RPMI7951 (cell line): ENCODE results near the gene NFATC4. TPM values are rescaled to one million over a fixed set of nuclear protein-coding genes. Genes with fewer than 3 reads are reported as not detected.
"Not testable (repeated sequence)": the region's sequence is repeated elsewhere in the genome, so short reads cannot be mapped to it uniquely, and the experiment has no call there.

ENCODE experiments used
- DNase-seq: peaks from one replicate; pipeline ENCODE4 v3.0.0-alpha.2; 2012; ENCODE audit warnings: low read depth
- total RNA-seq: library from RNA; depleted of rRNA; stranded (reverse); fragments of >200 nt; shearing (Covaris generic); gene quantifications from 2 replicates; pipeline ENCODE4 v1.2.3, GENCODE V29; 2014

Gene NFATC4
- total RNA-seq, 1 experiment from 2014 or later, result 10.6 TPM

DNA sequence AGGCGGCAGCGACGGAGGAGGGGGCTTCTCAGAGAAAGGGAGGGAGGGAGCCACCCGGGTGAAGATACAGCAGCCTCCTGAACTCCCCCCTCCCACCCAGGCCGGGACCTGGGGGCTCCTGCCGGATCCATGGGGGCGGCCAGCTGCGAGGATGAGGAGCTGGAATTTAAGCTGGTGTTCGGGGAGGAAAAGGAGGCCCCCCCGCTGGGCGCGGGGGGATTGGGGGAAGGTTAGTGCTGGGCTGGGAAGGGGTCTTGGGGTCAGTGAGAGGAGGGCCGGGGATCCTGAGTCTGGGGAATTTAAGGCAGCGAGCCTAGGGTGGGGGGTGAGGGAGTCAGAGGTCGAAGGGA lies 203 bp downstream of the NFATC4 start:
- DNase-seq, result no peak

DNA sequence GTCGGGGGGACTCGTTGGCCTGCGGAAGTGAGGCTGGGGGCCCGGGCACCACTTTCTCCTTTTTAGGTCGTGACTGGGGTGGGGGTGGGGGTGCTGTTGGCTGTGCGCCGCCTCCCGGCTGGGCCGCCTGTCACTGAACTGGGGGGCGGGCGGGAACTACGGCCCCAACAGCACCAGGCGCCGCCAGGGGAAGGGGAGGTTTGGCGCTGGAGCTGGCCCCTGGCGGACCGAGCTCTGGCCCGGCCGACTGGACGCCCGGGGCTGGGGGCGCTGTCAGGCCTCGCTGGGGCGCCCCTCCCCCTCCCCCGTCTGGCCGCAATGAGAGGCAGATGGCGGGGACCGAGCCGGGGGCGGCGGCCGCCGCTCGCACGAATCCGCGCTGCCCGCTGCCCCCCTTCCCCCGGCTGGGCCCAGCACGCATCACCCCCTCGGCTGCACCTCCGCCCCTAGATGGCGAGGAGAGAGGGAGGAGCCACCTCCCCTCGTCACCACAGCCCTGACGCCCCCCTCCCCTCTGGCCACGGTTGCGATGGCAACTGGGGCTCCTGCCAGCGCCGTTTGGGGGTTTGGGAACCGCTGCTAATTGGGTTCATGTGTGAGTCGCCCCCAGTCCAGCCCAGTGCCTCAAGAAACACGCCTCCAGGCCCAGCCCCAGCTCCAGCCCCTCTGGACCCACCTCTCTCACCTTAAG lies 723 bp downstream of the NFATC4 start:
- DNase-seq, result peak; percentile 78

DNA sequence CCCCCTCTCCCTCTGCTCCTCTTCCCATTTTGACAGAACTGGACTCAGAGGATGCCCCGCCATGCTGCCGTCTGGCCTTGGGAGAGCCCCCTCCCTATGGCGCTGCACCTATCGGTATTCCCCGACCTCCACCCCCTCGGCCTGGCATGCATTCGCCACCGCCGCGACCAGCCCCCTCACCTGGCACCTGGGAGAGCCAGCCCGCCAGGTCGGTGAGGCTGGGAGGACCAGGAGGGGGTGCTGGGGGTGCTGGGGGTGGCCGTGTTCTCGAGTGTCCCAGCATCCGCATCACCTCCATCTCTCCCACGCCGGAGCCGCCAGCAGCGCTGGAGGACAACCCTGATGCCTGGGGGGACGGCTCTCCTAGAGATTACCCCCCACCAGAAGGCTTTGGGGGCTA lies 1.5 kb downstream of the NFATC4 start:
- no peak for DNase-seq

DNA sequence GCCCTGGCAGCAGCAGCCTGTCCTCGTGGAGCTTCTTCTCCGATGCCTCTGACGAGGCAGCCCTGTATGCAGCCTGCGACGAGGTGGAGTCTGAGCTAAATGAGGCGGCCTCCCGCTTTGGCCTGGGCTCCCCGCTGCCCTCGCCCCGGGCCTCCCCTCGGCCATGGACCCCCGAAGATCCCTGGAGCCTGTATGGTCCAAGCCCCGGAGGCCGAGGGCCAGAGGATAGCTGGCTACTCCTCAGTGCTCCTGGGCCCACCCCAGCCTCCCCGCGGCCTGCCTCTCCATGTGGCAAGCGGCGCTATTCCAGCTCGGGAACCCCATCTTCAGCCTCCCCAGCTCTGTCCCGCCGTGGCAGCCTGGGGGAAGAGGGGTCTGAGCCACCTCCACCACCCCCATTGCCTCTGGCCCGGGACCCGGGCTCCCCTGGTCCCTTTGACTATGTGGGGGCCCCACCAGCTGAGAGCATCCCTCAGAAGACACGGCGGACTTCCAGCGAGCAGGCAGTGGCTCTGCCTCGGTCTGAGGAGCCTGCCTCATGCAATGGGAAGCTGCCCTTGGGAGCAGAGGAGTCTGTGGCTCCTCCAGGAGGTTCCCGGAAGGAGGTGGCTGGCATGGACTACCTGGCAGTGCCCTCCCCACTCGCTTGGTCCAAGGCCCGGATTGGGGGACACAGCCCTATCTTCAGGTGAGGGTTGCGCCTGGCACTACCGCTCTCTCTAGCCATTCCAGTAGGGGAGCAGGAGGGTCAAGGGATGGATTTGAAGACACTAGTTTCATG lies 2.1 kb downstream of the NFATC4 start:
- no peak for DNase-seq

DNA sequence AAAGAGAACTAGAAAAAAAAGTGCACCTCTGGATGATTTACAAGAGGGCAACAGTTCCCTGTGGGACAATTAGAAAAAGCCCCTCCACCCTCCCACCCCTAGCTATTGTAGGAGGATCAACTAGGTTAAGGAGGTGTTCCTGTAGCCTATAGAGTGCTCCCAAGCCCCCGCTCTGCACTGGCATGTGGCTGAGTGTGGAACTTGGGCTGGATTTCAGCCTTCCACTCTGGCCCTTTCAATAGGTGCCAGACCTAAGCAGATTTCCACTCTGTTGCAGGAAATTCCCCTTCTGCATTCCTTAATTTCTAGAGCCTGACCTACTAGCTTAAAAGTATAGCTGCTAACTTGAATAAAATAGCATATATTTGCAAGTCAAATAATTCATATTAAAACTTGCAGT lies 2.8 kb downstream of the NFATC4 start:
- no peak for DNase-seq

DNA sequence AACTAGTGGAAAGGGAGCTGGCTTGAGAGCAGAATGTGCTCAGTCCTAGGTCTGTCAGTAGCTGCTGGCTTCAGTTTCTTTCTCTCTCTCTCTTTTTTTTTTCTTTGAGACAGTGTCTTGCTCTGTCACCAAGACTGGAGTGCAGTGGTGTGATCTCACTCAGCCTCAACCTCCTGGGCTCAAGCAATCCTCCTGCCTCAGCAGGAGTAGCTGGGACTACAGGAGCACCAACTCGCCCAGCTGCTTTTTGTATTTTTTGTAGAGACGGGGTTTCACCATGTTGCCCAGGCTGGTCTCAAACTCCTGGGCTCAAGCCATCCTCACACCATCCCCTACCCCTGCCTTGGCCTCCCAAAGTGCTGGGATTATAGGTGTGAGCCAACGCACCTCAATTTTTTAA lies 3.6 kb downstream of the NFATC4 start:
- DNase-seq, result not testable (repeated sequence)

DNA sequence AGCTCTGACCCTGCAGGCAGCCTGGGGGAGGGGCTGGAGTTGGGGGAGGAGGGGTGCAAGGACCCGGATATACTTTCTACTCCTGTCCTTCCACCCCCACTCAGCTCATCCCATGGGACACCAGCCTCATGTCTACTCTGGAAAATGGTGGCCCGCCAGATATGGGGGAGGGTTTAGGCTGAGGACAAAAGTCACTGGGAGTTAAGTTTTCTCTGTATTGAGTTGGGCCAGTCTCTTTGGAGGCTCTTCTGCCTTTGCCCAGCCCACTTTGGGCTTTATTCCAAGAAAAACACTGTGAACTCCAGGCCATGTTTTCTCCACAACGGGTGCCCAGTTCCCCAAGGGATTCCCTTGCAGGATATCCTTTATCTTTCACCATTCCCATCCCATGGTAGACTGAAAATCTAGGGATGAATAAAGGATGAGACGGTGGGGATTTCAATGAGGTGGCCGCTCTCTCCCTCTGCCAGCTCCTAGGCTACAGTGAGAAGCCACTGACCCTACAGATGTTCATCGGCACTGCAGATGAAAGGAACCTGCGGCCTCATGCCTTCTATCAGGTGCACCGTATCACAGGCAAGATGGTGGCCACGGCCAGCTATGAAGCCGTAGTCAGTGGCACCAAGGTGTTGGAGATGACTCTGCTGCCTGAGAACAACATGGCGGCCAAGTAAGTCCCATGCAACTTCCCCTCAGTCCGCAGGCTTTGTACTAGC lies 4.9 kb downstream of the NFATC4 start:
- DNase-seq, result peak; percentile 59

DNA sequence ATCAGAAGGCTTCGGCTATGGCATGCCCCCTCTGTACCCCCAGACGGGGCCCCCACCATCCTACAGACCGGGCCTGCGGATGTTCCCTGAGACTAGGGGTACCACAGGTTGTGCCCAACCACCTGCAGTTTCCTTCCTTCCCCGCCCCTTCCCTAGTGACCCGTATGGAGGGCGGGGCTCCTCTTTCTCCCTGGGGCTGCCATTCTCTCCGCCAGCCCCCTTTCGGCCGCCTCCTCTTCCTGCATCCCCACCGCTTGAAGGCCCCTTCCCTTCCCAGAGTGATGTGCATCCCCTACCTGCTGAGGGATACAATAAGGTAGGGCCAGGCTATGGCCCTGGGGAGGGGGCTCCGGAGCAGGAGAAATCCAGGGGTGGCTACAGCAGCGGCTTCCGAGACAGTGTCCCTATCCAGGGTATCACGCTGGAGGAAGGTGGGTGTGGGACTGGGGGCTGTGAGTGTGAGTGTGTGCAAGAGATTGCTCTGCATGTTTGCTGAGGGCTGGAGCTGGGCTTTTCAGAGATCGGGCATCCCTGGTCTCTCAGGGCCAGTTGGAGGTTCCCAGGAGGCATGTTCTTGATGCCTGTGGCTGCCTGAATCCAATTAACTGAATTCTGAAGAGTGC lies 8.6 kb downstream of the NFATC4 start:
- DNase-seq, result no peak

DNA sequence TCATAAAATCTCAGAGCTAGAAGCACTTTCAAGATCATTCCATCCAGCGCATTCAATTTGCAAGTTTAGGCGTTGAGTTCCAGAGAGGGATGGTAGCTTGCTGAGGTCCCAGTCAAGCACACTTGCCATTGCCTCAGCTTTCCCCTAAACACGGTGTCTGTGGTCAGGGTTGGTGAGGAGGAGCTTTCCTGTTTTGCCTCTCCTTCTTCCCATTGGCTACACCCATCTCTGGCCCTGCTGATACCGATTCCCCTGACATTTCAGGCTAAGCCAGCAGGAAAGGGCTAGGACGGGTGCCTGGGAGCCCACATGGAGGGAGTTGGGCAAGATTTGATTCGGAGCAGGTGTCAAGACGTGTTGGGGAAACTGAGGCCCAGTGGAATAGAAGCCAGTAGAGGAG lies 9.1 kb downstream of the NFATC4 start:
- no peak for DNase-seq

DNA sequence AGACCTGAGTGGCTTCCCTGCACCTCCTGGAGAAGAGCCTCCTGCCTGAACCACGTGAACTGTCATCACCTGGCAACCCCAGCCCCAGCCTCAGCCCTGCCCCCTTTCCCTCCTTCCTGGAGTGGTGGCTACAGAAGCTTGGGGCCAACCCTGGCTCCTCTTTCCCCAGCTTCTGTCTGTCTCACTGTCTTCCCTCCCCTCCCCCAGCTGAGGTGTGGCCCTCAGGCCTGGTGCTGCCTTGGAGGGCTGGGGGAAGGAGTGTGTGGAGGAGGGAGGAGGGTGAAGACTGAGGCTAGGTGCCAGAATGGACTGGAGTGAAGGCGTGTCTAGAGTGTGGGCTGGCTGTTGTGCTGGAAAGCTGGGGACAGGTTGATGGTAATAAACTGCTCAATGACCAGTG lies 9.7 kb downstream of the NFATC4 start:
- no peak for DNase-seq

DNA sequence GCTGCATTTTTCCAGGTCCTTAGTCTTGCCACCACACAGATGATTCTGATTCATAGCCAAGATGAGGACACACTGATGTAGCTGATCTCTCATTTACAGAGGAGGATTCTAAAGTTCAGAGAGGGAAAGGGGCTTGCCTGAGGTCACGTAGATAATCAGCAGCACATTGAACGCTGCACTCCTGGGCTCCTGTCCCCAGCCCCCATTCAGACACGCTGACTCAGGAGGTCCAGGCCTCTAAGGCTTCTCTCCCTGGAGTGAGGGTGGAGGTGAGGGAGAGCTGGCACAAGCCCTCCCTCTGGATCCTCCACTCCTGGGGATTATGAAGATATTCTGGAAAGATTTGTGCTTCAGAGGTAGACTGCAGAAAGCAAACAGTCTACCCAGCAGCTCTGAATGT lies 10.3 kb downstream of the NFATC4 start:
- DNase-seq, result no peak

DNA sequence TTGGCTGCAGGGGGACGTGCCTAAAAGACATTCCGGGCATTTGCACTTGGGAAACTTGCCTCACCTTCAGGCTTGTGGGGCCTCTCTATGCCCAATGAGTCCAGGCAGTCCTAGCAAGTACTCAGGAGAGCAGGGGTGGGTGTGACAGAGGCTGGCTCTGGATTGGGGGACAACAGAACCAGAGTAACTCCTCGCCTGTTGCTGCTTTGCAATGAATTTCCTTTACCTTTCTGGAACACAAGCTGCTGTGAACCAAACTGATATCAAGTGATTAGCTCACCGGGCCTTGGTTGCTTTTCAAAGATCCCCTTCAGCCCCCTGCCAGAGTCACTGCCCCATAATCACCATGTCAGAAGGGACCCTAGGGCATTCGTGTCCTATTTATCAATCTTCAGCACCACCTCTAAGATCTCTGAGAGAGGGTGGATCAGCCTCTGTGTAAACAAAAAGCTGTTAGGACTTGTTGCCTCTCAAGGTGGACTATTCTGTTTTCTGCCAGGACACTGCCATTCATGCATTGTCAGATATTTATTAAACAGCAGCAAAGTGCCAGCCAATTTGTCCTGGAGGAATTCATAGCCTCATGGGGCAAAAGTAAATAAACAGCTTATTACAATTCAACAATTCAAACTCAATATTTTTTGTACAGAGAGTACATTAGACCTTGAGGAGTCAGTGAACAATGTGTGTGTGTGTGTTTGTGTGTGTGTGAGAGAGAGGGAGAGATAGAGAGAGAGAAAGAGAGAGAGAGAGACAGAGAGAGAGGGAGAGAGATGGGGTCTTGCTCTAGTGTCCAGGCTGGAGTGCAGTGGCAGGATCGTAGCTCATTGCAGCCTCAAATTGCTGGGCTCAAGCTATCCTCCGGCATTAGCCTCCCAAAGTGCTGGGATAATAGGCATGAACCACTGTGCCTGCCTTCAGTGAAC lies 11.3 kb downstream of the NFATC4 start:
- DNase-seq, result no peak

DNA sequence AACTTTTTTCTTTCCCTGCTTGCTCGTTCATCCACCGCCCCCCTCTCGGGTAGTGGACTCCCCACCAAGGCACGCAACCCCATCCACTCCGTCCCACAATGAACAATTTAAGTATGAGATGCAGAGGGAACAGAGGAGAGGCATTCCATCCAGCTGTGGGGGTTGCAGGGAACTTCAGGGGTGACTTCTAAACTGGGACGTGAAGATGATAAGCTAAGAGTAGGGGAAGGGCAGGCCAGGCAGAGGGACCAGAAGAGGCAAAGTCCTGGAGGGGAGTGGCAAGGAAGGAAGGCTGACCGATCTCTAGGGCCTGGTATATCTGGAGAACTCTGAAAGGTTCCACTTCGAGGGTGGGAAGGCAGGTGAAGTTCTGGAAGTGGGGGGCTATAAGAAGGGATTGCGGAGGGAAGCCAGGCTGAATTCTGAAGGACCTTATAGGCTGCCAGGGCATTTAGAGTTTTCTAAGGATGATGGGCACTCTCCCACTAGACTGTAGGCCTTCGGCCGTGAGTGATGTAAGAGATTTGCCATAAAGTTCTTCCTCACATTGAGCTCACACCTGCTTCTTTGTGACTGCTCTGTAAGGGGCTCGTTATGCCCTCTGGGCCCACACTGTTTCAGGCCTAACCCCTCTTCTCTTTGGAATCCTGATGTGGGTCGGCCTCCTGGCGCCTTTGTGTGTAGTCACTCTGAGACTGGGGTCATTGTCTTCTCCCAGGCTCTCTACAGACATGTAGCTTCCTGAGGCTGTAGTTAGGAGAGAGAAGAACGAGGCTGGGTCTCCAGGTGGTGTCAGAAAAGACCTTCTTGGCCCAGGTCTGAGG lies 12.1 kb downstream of the NFATC4 start:
- no peak for DNase-seq

DNA sequence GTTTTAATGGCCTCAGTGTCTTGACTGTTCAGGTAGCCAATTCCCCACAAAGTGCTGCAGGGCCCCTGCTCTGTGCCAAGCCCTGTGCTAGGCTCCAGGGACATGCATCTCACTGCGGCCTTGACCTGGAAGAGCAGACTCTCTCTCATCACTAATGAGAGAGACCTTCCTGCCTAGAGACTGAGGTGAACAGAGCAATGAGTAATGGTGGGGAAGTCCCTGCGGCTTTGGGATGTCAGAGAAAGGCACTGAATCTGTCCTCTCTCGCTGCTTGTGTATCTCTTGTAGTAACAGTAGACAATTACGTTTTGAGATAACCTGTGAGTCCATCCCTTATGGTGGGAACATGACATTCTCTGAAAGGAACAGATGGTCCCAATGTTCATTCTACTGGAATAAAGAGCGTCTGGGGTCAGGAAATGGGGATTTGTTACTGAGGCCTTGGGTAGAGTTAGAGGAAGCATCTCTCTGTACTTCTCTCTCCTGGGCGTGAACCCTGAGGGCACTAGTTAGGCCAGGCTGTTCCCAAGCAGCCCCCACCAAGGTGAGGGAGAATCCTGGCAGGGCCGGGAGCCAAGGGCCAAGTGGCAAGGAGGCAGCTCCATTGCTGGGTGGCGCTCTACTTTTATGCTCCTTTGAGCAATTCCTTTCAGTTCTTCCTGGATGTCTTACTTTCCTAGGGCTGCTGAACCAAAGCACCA lies 13.5 kb downstream of the NFATC4 start:
- DNase-seq, result peak; percentile 5

DNA sequence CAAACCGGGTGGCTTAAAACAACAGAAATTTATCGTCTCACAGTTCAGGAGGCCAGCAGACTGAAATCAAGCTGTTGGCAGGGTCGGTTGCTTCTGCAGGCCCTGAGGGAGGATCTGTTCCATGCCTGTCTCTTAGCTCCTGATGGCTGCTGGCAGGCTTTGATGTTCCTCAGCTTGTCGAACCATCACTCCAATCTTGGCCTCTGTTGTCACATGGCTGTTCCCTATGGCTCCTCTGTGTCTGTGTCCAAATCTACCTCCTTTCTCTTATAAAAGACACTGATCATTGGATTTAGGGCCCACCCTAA lies 14.0 kb downstream of the NFATC4 start:
- no peak for DNase-seq

DNA sequence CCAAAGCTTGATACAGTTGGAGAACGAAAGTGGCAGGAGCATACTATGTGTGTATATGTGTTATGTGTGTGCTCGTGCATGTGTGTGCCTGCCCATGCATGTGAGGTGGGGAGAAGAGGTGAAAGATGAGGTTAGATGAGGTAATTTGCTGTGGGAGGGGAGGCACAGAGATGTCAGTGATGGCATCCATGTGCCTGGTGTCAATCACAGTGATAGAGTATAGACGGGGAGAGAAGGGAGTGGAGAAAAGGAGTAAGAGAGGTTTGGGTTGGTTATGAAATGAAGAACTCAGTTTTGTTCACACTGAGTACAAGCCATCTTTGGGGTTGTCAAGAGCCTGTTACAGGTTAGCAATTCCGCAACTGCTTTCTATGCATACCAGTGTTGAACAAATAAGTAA lies 16.2 kb downstream of the NFATC4 start:
- no peak for DNase-seq

DNA sequence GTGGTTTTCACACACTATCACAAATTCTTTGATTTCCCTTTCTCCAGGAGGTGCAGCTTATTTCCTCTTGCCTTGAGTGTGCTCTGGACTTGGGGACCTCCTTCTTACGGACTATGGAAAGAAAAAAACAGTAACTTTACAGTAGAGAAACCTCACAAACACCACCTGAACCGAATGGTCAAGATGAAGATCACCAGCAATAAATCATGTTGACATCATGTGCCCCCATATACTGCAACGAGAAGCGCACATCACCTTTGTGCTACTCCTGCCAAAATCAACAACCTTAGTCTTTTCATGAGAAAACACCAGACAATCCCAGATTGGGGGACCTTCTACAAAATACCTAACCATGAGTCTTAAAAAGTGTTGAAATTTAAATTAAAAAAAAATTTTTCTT lies 17.5 kb downstream of the NFATC4 start:
- DNase-seq, result no peak

DNA sequence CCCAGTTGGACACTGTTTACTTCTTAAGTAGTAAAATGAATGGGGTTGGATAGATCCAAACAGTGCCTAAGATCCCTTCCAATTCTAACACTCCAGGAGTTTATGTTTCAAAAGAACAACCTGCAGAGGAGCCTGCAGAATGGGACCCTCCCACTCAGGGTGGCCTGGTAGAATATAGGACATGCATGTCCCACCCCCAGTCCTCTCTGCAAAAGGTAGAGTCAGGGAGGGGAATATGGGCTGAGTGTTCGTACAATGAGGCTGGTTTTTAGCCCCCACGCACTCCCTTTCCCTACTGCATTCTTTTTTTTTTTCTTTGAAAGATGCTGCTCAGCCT lies 19.0 kb downstream of the NFATC4 start:
- DNase-seq, result no peak

DNA sequence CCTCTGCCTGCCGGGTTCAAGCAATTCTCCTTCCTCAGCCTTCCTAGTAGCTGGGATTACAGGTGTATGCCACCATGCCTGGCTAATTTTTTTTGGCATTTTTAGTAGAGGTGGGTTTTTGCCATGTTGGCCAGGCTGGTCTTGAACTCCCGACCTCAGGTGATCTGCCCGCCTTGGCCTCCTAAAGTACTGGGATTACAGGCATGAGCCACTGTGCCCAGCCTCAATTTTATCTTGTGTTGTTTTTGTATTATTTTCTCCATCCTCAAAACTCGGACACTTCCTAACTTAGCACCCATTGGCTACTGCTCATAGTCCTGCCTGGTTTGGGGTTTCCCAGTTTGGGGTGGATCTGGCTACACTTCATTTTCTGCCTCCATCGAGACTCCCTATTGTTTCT lies 19.6 kb downstream of the NFATC4 start:
- not testable (repeated sequence) for DNase-seq

DNA sequence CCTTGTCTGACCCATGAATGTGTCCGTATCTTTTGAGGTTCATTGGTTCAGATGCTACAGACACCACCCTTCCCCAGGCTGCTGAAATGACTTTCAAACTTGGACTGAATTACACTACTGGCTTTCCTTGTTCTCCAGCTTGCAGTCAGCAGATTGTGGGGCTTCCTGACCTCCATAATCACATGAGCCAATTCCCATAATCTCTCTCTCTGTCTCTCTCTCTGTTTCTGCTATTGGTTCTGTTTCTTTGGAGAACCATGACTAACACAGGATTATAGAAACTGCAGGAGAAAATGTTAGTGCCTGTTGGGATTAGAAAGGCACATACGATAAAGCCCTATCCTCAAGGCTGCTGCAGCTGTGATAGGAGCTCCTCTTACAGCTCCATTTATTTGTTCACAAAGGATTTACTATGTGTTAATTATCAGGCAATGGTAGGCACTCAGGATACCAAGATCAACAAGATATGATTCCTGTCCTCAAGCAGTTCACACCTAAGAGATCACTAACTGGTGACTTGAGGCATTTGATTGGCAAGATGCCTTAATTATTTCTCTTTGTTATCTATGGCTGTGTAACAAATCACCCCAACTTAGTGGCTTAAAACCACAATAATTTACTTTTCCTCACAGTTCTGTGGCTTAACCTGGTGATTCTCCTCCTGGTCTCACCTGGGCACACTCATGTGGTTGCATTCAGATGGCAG lies 20.6 kb downstream of the NFATC4 start:
- no peak for DNase-seq
